Activated CD4-positive, alpha-beta T cell treated with anti-CD3 and anti-CD28 coated beads, Interleukin-2, amount 50 U/mL, for 1 hour (primary cell): Measurements from ENCODE around the gene BFSP2.

ENCODE experiments used
- DNase-seq: peaks from one replicate; pipeline ENCODE4 v3.0.0-alpha.2; 2020

BFSP2 gene

GRCh38 chr3:133384331-133385027, 15.4 kb upstream of the BFSP2 start:
- DNase-seq, result no peak

- no peak for DNase-seq
These were observed 13.0 kb upstream of the BFSP2 start for GRCh38 chr3:133386876-133387275.

- no peak for DNase-seq
These were observed 12.5 kb upstream of the BFSP2 start for GRCh38 chr3:133387341-133387740.

GRCh38 chr3:133388696-133389395, 11.0 kb upstream of the BFSP2 start:
- no peak for DNase-seq

DNA sequence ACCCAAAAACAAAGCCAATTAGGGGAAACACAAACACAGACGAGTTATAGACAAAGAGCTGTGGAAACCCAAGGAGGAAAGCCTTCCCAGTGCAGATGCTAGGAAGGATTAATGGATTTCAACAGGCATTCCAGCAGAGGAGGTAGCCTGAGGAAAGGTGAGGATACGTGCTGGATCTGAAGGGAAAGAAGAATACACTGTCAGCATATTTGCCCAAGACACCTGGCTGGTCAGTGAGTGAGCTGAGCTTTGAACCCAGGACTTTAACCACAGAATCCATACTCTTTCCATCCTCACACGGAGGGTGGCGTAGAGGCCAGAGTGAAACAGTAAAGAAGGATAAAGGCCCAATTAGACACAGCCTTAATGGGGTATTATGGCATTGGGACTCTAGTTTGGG, 9.1 kb upstream of the BFSP2 start:
- no peak for DNase-seq

- no peak for DNase-seq
These were observed 6.7 kb upstream of the BFSP2 start for GRCh38 chr3:133393204-133393603.

GRCh38 chr3:133393691-133394474, 6.0 kb upstream of the BFSP2 start:
- DNase-seq, result no peak

DNA sequence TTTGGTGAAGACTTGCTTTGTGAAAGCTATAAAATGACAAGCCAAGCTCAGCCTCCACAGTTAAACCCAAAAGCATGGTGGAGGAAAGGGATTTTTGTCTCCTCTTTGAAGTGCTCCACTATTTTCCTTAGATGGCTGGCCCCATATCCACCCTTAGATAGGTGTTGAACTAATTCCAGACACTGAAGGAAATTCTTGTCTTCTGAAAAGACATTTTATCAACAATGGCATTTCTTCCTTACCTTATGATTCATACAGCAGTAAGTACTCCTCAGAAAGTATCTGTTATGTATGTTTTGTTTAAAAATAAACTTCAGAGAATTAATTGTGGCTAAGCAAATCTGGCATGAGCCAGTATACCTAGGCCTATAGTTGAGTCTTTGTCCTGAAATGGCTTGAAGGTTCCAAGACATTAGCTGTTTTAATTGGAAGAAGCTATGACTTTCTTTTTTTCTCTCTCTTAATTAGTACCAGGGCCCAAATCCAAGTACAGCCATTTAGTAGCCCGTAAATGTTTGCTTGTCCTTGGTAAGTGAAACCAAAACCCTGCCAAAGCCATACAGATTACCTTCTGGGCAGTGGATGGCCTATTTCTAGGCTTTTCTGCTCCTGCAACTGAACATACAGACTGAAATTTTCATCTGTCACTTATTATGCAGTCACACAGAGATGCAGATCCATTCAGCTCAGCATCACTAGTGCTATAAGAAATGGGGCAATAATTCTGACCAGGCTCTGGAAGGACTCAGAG, 5.1 kb upstream of the BFSP2 start:
- no peak for DNase-seq

DNA sequence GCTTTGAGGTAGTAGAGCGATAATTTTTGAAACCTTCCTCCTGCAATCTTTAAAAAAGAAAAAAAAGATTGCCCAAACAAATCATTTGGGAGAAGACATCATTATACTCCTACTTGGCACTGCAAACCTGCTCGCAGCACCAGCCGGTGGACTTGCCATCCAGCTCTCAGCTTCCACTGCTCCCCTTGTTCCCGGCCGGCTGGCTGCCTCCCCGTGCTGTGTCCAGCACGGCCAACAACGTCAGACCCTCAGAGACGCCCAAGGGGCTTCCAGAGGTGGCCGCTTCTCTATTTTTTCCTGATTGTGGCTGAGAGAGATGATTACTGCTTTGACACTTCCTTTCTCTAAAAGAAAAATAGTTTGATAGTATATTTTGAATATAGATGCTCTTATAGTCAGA, 3.0 kb upstream of the BFSP2 start:
- no peak for DNase-seq

- no peak for DNase-seq
These were observed 1.7 kb downstream of the BFSP2 start for GRCh38 chr3:133401374-133402135.

DNA sequence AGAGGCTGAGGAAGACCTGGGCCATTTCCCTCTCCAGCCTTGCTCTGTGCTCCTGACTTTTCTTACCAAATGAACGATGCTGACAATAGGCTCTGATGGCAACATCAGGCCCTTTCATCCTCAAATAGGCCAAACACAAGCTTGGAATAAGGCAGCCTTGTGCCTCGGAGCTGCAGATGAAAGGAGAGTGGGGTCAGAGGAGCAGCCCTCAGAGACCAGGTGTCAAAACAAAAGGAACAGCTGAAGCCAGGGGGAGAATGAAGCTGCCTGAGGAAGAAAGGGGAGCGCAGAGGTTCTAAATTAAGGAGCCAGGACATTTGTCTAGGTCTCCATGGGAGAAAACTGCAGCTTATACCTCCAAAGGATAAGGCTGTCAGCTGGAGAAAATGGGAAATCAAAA, 5.1 kb downstream of the BFSP2 start:
- DNase-seq, result no peak

- no peak for DNase-seq
These were observed 8.5 kb downstream of the BFSP2 start for GRCh38 chr3:133408366-133408765.

DNA sequence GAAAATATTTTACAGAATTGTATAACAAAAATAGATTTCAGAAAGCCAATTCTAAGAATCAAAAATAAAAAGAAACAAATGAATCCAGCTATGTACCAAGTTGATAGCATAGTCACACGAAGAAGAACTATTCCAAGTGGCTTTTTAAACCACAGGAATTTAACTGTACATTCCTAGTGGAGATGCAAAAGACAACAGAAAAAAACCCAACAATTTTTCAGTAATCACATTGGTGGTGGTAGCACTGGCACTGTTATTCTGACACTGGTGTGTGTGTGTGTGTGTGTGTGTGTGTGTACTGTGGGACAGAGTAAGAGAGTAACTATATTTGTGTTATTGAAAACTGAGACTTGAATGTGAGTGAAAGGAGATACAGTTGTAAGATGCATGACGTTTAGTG, 9.1 kb downstream of the BFSP2 start:
- no peak for DNase-seq

- no peak for DNase-seq
These were observed 10.5 kb downstream of the BFSP2 start for GRCh38 chr3:133410191-133410892.

DNA sequence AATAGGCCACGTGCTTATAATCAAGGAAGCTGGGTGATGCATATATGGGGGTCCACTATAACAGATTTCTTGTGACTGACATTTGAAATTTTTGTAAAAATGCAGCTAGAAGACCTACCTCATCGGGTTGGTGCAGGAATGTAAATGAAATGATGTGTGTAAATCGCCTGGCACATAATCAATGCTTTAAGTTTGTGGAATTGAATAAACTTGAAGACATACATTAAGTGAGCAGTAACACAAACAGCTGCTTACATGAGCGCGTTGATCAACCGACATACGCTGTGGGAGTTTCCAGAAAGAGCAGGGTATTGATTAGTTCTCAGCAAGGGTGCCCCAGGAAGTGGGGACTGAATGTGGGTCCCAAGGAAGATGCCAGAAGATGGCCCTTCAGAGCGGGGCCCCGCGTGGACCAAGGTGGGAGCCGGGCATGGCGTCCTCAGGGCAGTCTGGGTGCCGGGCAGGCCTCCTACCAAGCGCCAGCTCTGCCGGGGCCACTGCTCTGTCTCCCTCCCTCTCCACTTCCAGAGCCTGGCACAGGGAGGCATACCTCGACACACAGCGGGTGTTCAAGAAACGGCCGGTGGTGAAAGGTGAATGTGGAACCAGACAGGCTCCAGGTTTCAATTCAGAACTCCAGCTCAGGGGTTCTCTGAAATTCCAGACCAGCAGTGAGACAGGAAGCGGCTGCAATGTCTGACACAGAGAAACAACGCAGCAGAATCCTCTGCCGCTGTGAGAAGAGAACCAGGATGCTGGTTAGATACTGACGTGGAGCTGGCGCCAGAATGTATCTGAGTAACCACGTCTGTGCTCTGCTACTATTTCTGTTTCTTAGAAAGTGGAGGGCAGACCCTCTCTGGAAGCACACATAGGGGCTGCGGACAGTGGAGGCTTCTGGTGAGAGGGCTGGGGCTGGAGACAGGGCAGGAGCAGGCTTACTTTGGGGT, 12.6 kb downstream of the BFSP2 start:
- DNase-seq, result no peak

DNA sequence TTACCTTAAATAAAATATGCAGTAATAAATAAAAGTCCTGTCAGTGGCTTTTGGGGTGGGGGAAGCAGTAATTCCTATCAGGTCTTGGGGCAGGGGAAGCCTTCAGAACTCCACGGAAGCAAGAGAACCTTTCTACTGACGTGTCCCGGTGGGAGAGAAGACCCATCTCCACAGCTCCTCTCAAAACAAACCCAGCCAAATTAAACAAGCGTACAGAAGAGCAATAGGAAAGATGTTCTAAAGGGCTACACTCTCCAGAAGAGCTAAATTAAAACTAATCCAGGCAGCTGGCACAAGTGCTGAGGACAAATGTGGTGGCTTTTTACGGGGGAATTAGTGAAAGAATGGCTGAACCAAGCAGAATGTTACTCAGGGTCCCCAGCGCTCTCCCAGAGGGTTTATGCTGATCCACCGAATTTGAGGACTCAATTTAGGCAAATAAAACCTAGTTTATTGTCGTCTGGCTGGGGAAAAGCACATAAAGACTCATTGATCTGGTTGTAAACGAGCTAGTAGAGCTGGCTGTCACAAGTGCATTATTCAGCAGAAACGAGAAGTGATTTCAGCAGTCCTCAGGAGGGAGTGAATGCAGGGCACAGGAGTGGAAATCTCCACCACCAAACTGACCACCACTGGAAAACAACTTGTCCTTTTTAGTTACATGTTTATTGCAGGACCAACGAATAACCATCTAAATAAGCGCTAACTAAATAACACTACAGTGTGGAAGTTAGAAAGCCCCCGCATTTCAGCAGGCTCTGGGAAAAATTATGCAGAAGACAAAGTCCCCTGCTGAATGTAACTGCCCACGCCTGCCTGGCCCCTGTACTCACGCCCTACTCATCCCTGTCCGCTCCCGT, 13.5 kb downstream of the BFSP2 start:
- DNase-seq, result no peak

- no peak for DNase-seq
These were observed 14.2 kb downstream of the BFSP2 start for GRCh38 chr3:133414021-133414392.

DNA sequence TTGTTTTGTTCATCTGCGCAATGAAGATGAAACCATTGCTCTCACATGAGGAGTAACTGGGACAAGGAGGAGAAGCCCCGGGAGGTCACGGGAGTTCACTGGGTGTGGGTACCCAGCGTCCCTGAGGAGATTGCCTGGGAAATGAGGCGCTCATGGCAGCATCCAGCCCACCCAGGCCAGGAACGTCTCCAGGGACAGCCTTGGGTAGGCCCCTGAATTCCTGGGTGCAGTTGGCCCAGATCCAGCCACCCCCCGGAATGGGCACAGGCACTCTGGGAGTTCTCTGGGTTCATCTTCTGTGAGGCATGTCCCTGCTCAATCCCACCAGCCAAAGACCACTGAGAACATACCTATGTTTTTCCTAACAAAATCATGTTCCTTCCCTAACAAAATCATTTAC, 18.5 kb downstream of the BFSP2 start:
- no peak for DNase-seq

- no peak for DNase-seq
These were observed 19.5 kb downstream of the BFSP2 start for GRCh38 chr3:133419151-133419909.
